Kidney epithelial cell (primary cell): Measurements from ENCODE around the gene PLD1. TPM values are rescaled to one million over a fixed set of nuclear protein-coding genes. Genes with fewer than 3 reads are reported as not detected.

Experiments
- DNase-seq: peaks from one replicate; pipeline ENCODE4 v3.0.0-alpha.2; 2010; ENCODE audit warnings: low read depth
- H3K27me3 ChIP-seq: 2 replicates; pipeline ENCODE4 v1.6.0; 2011; ENCODE audit warnings: low read length; ENCODE audit not compliant: control insufficient read depth, insufficient read depth
- H3K36me3 ChIP-seq: 2 replicates; pipeline ENCODE4 v1.5.1; 2011; ENCODE audit warnings: low read length; ENCODE audit not compliant: control insufficient read depth, insufficient read depth
- H3K4me3 ChIP-seq: 2 replicates; pipeline ENCODE4 v1.5.1; 2011; ENCODE audit warnings: low read depth, mild to moderate bottlenecking, control low read depth, low read length
- CTCF ChIP-seq: IDR thresholded peaks from 2 replicates; pipeline ENCODE4 v1.5.1; 2011; ENCODE audit warnings: mild to moderate bottlenecking, moderate library complexity, low read length, control low read depth, inconsistent platforms; ENCODE audit not compliant: insufficient read depth, poor library complexity, severe bottlenecking
- total RNA-seq: library from RNA; depleted of rRNA; stranded (reverse); fragments of >200 nt; gene quantifications from 2 replicates; pipeline ENCODE4 v1.2.3, GENCODE V29; 2015

The PLD1 gene
- total RNA-seq, 1 donor from 2014 or later: 5.8 TPM

- TF ChIP-seq CTCF: no peak
- no peaks in the 10 kb centered on the region for H3K27me3 ChIP-seq
- DNase-seq: no peak
- H3K36me3 ChIP-seq: no peaks in the 10 kb centered on the region
- no peak overlapping the region for H3K4me3 ChIP-seq
Observed at GRCh38 chr3:171839270-171839669, 29.0 kb upstream of the PLD1 start.

GRCh38 chr3:171838218-171838720, 28.0 kb upstream of the PLD1 start:
- Histone ChIP-seq H3K27me3 (no peaks in the 10 kb centered on the region), H3K36me3 (no peaks in the 10 kb centered on the region), H3K4me3 (no peak overlapping the region)
- no peak for TF ChIP-seq CTCF
- no peak for DNase-seq

DNA sequence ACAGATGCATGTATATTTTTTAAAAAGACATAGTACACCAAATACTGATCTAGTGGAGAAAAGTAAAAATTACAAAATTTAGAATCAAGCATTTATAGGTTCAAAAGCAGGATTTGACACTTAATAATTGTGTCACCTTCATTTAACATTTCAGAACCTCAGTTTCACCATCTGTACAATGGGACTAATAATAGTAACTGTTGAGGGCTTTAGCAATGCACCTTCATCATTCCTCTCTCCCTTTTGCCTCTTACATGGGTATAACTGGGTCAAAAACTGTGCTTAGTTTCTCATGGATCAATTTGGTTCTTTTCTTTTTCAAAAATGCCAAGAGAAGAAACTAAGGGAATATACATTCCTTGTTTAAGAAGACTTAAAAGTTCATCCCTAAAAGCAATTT, 27.4 kb upstream of the PLD1 start:
- no peaks in the 10 kb centered on the region for H3K36me3 ChIP-seq
- no peak for DNase-seq
- no peak overlapping the region for H3K4me3 ChIP-seq
- TF ChIP-seq CTCF: no peak
- H3K27me3 ChIP-seq: no peaks in the 10 kb centered on the region

DNA sequence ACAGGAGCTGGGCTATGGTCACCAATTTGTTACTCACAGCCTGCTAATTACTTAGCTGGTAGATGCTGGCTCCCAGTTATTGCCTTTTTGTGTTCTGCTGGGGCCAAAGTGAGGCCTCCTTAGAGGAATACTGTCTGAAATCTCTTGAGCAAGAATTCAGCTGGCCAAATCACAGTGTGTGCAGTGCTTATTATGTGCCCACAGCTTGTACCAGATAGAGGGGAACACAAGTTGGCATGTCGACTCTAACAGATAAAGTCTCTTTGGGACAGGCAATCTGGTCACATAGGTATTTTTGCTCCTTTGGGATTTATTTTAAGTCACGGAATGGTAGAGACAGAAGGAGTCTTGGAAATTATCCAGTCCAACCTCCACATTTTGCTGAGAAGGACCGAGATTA, 26.6 kb upstream of the PLD1 start:
- no peak overlapping the region for H3K4me3 ChIP-seq
- DNase-seq: no peak
- TF ChIP-seq CTCF: no peak

DNA sequence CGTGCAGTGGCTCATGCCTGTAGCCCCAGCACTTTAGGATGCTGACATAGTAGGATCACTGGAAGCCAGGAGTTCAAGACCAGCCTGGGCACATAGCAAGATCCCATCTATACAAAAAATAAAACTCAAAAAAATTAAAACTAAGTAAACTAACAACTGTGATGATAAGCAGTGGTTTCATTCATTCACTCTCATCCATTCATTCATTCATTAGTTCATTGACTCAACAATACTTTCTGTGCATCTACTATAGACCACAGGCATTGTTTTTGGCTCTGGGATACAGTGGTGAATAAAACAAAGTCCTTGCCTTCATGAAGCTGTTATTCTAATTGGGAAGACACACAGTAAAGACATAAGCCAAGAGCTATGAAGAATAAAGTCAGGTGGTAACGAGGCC, 25.3 kb upstream of the PLD1 start:
- Histone ChIP-seq H3K4me3 (no peak overlapping the region), H3K36me3 (no peaks in the 10 kb centered on the region), H3K27me3 (no peaks in the 10 kb centered on the region)
- no peak for DNase-seq
- no peak for TF ChIP-seq CTCF

More for the DNA sequence above, 26.6 kb upstream of the PLD1 start:
- H3K36me3 ChIP-seq: no peaks in the 10 kb centered on the region
- no peaks in the 10 kb centered on the region for H3K27me3 ChIP-seq

- H3K4me3 ChIP-seq: no peak overlapping the region
- DNase-seq: no peak
- H3K36me3 ChIP-seq: no peaks in the 10 kb centered on the region
- TF ChIP-seq CTCF: no peak
- H3K27me3 ChIP-seq: no peaks in the 10 kb centered on the region
Observed at GRCh38 chr3:171835116-171835515, 24.8 kb upstream of the PLD1 start.
